ENCODE data around the gene PLAU. TPM values are rescaled to one million over a fixed set of nuclear protein-coding genes. Genes with fewer than 3 reads are reported as not detected.

Gene PLAU
- total RNA-seq, 1 experiment from 2014 or later, result 15.0 TPM

- Mint-ChIP-seq H3K4me3 (no peak overlapping the region), H3K4me1 (peaks cover 31% of the 10 kb centered on the region), H3K27me3 (ENCODE audit: low read depth) (no peaks in the 10 kb centered on the region; the same call in 1 of the 2 replicates), H3K27ac (no peak overlapping the region), H3K9me3 (no peaks in the 10 kb centered on the region), H3K36me3 (no peaks in the 10 kb centered on the region)
- no peak for DNase-seq (ENCODE audit: low spot score)
- no peak for TF ChIP-seq IRF2 (CRISPR knock-in tag; IDR thresholded peaks at IDR 0.05; ENCODE audit: borderline replicate concordance, low read depth)
- TF ChIP-seq MXD4 (CRISPR knock-in tag; IDR thresholded peaks at IDR 0.05; ENCODE audit: borderline replicate concordance), result no peak
- TF ChIP-seq JUN (CRISPR knock-in tag; IDR thresholded peaks at IDR 0.05), result no peak
- no peak for TF ChIP-seq FOXK1 (CRISPR knock-in tag; IDR thresholded peaks at IDR 0.05)
- ChIA-PET POLR2A (no interaction called here), CTCF (interaction anchor here (0.7 to 0.9 kb wide), 3 partner anchors 32 to 48 kb away, joined by 3 to 4 read pairs (median 3); no protein-coding TSS in a partner anchor)
- no peak for ATAC-seq
These were observed 23.1 kb downstream of the PLAU start for GRCh38 chr10:73934074-73934473.

DNA sequence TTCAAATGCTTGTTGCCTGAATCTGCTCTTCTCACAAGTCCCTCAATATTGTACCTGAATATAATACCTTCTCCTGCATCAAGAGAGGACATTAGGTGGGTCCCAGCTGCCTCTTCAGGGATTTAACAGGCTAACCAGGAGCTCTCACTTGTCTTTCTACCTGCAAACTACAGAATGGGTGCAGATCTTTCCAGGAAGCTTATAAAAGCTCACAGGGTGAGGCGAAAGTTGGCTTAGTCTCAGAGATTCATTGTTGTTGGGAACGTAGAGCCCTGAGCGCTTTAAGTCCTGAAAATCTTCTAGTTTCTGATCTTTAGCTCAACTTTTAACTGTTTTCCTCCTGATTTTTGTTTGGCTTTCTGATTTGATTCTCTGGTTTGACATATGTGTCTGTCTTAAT is 25.0 kb downstream of the PLAU start:
- ChIA-PET CTCF (interaction anchor here (1.2 to 7.5 kb wide), 3 partner anchors 21 to 56 kb away, joined by 6 to 155 read pairs (median 7); no protein-coding TSS in a partner anchor), POLR2A (interaction anchor here (0.5 to 0.6 kb wide), 2 partner anchors 33 to 73 kb away, joined by 3 to 4 read pairs; no protein-coding TSS in a partner anchor)
- Mint-ChIP-seq H3K4me1 (peaks cover 27% of the 10 kb centered on the region), H3K9me3 (no peaks in the 10 kb centered on the region), H3K4me3 (no peak overlapping the region), H3K36me3 (no peaks in the 10 kb centered on the region), H3K27ac (no peak overlapping the region), H3K27me3 (ENCODE audit: low read depth) (peaks cover 2% of the 10 kb centered on the region)
- TF ChIP-seq ELF4 (CRISPR knock-in tag; IDR thresholded peaks at IDR 0.05; ENCODE audit: low read depth) (no peak), USF2 (CRISPR knock-in tag; IDR thresholded peaks at IDR 0.05) (no peak), ARID4B (CRISPR knock-in tag; IDR thresholded peaks at IDR 0.05; ENCODE audit: borderline replicate concordance) (no peak), TEAD4 (CRISPR knock-in tag; IDR thresholded peaks at IDR 0.05) (no peak), FOXP1 (CRISPR knock-in tag; IDR thresholded peaks at IDR 0.05; ENCODE audit: borderline replicate concordance) (no peak), PRRX2 (CRISPR knock-in tag; IDR thresholded peaks at IDR 0.05) (no peak)
- TF ChIP-seq, protein P1, sequence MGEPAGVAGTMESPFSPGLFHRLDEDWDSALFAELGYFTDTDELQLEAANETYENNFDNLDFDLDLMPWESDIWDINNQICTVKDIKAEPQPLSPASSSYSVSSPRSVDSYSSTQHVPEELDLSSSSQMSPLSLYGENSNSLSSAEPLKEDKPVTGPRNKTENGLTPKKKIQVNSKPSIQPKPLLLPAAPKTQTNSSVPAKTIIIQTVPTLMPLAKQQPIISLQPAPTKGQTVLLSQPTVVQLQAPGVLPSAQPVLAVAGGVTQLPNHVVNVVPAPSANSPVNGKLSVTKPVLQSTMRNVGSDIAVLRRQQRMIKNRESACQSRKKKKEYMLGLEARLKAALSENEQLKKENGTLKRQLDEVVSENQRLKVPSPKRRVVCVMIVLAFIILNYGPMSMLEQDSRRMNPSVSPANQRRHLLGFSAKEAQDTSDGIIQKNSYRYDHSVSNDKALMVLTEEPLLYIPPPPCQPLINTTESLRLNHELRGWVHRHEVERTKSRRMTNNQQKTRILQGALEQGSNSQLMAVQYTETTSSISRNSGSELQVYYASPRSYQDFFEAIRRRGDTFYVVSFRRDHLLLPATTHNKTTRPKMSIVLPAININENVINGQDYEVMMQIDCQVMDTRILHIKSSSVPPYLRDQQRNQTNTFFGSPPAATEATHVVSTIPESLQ (CRISPR knock-in tag; IDR thresholded peaks at IDR 0.05), result no peak
- TF ChIP-seq, protein P2, sequence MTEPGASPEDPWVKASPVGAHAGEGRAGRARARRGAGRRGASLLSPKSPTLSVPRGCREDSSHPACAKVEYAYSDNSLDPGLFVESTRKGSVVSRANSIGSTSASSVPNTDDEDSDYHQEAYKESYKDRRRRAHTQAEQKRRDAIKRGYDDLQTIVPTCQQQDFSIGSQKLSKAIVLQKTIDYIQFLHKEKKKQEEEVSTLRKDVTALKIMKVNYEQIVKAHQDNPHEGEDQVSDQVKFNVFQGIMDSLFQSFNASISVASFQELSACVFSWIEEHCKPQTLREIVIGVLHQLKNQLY (CRISPR knock-in tag; IDR thresholded peaks at IDR 0.05), result no peak
- no peak for ATAC-seq
- no peak for DNase-seq (ENCODE audit: low spot score)

DNA sequence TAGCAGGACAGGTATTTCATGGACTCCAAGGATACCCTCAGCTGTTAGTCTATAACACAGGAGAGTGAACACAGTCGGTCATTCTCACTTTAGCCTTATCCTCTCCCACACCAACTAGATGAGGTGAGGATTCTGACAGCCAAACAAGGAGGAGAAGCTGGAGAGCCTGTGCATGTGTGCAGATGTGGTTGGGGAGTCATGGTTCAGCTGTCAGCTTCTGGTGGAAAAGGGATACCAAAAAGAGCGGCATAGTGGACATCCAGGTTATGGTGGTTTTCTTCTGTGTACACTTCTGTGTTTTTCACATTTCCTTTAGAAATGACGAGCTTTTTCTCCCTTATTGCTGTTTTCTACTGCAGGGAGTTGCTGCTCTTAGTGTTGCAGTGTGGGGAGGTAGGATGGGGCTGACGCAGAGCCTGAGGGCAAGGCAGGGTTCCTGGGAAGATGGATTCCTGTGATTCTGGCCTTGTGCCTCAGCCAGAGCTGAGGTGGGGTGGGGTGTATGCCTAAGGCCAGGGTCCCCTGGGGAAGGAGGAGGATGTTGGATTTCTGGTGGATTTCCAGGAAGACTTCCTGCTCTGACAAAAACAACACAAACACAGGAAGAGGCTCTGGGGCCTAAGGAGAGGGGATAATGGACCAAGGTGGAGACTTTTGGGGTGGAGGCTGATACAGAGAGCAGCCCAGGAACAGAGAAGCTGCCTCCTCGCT is 26.6 kb downstream of the PLAU start:
- DNase-seq (ENCODE audit: low spot score) (no peak), ATAC-seq (no peak)
- no peaks in the 10 kb centered on the region for H3K36me3 Mint-ChIP-seq
- H3K27me3 Mint-ChIP-seq (ENCODE audit: low read depth), result peaks cover 7% of the 10 kb centered on the region
- no peak overlapping the region for H3K4me3 Mint-ChIP-seq
- TF ChIP-seq ZNF219 (CRISPR knock-in tag; IDR thresholded peaks at IDR 0.05; ENCODE audit: borderline replicate concordance) (no peak), ZNF671 (CRISPR knock-in tag; IDR thresholded peaks at IDR 0.05) (no peak), NR1H2 (CRISPR knock-in tag; IDR thresholded peaks at IDR 0.05) (no peak)
- TF ChIP-seq, protein P3, sequence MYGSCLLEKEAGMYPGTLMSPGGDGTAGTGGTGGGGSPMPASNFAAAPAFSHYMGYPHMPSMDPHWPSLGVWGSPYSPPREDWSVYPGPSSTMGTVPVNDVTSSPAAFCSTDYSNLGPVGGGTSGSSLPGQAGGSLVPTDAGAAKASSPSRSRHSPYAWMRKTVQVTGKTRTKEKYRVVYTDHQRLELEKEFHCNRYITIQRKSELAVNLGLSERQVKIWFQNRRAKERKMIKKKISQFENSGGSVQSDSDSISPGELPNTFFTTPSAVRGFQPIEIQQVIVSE (CRISPR knock-in tag; IDR thresholded peaks at IDR 0.05; ENCODE audit: borderline replicate concordance), result no peak
- H3K9me3 Mint-ChIP-seq, result no peaks in the 10 kb centered on the region
- ChIA-PET POLR2A (no interaction called here), CTCF (interaction anchor here (0.6 to 7.5 kb wide), 4 partner anchors 19 to 75 kb away, joined by 3 to 155 read pairs (median 5); no protein-coding TSS in a partner anchor)
- peaks cover 18% of the 10 kb centered on the region for H3K4me1 Mint-ChIP-seq
- no peak overlapping the region for H3K27ac Mint-ChIP-seq

All from WTC11 (cell line).